ENCODE data around the gene YOD1.
"Not testable (repeated sequence)": the region's sequence is repeated elsewhere in the genome, so short reads cannot be mapped to it uniquely, and the experiment has no call there.

The YOD1 gene

DNA sequence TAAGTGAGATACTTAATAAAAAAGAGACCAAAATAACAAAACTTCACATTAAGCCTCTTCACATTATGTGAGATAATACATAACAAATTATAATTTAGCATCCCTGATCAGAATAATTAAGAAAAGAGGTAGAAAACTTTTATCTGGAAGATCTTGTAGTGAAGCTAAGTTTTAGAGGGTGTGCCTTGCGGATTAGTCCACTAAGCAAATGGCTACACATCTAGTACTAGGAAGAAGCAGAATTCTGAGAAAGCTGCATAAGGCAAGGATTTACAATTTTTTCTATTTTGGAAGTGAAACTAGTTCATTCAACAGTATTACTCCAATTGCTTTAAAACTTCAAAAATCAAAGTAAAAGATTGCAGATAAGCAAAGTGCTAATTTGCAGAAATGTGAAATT, 3.5 kb downstream of the YOD1 start:
- no peak for DNase-seq

- DNase-seq: no peak
Observed at GRCh38 chr1:207045453-207045852, 5.6 kb downstream of the YOD1 start.

DNA sequence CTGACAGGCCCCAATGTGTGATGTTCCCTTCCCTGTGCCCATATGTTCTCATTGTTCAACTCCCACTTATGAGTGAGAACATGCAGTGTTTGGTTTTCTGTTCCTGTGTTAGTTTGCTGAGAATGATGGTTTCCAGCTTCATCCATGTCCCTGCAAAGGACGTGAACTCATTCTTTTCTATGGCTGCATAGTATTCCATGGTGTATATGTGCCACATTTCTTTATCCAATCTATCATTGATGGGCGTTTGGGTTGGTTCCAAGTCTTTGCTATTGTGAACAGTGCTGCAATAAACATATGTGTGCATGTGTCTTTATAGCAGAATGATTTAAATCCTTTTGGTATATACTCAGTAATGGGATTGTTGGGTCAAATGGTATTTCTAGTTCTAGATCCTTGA, 9.6 kb downstream of the YOD1 start:
- DNase-seq: not testable (repeated sequence)

DNA sequence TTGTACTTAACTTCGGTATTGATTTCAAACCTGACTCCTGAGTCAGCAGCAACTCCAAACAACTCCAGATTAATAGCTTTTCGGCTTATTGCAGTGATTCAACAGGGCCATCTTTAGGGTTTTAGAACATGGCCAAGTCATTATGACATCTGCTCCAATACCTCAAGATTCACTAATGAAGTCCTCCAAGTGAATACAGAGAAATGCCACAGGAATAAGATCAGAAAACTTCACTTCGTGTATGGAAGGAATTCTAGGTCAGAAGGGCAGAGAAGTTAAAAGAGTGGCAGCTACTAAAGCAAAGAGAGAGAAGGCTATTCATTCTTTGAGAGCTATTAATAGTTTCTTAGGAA, 10.9 kb downstream of the YOD1 start:
- no peak for DNase-seq

- no peak for DNase-seq
Observed at GRCh38 chr1:207039380-207040180, 11.4 kb downstream of the YOD1 start.

GRCh38 chr1:207036865-207037264, 14.1 kb downstream of the YOD1 start:
- no peak for DNase-seq

- no peak for DNase-seq
Observed at GRCh38 chr1:207035877-207036551, 15.0 kb downstream of the YOD1 start.

DNA sequence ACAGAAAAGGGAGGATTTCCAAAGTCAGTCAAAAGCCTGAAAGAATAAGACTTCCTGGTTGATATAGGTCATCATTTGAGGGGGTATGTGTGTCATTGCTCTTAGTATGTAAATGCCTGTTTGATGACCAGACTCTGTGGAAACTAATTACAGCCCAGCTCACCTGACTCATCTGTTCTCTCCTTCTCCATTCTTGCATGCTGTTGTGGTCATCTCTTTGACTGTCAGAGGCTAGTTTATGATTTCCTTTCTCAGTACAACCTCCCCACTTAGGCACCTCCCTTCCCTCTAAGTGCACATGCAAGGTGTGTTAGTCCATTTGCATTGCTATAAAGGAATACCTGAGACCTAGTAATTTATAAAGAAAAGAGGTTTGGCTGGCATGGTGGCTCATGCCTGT, 16.0 kb downstream of the YOD1 start:
- no peak for DNase-seq

GRCh38 chr1:207034208-207034607, 16.8 kb downstream of the YOD1 start:
- DNase-seq: no peak

GRCh38 chr1:207033302-207033701, 17.7 kb downstream of the YOD1 start:
- DNase-seq: no peak

DNA sequence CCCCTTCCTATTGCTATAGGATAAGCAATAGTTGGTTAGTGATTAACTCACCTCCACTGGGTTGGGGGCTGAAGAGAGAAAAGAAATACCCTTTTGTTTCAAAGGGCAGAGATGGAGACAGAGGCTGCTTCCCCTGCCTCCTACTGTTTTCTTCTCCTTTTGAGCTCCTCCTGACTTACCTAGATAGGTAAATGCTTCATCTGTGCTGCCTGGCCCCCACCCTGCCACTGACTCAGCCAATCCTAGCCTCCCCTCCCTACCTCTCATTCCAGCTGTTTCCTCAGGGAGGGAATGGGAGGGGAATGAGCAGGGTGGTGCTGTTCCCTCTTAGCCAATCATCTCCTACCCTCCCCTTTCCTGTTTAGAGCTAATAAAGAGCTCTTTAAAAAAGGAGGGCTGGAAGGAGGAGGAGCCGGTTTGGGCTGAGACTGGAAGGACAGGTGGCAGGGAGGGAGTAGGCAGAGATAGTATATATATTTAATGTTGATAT, 18.4 kb downstream of the YOD1 start, which contains the start of gene C1orf116:
Gene C1orf116 (minus strand): TSS at position 229 of the 490 bp plus-strand sequence. CDS start 5,158 bp downstream, outside the sequence.
- DNase-seq: no peak

- DNase-seq: no peak
Observed at GRCh38 chr1:207031632-207032264, 19.3 kb downstream of the YOD1 start.

DNA sequence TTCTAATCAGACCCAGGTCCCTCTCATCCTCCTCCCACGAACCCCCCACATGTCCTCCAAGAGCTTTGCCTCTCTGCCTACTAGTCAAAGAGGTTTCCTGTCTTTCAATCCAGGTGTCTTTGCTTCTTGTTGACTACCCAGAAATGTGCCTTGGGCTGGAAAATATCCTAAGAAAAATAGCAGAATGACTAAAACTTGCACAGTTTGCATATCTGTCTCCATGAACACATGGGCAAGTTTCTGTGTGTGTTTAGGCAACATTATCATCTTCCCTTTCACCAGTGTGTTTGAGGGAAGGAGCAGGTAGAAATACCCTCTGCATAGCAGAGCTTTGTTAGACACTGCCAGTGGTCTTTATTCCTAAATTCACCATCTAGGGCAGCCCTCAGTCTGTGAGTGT, 20.0 kb downstream of the YOD1 start:
- DNase-seq: no peak

DNA sequence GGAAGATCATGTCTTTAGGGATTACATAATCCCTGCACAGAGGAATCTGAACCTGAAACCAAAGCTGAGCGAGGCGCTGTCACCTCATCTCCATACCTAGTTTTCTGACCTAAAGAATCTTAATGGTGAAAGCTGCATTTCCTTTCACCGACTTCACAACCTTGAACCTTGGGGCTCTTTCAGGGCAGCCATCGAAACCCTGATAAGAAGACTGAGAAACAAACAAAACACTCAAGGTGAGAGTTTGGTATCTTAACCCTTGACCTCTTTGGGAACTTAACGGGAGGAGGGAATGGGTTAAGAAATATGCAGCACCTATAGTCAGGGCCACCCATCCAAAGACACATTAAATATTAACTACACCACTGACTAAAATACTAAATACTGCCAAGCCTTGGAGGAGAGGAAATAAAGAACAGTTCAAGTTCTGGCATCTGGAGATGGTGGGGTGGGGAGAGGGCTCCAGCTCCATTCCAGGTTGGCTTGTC, 20.4 kb downstream of the YOD1 start:
- DNase-seq: no peak

DNA sequence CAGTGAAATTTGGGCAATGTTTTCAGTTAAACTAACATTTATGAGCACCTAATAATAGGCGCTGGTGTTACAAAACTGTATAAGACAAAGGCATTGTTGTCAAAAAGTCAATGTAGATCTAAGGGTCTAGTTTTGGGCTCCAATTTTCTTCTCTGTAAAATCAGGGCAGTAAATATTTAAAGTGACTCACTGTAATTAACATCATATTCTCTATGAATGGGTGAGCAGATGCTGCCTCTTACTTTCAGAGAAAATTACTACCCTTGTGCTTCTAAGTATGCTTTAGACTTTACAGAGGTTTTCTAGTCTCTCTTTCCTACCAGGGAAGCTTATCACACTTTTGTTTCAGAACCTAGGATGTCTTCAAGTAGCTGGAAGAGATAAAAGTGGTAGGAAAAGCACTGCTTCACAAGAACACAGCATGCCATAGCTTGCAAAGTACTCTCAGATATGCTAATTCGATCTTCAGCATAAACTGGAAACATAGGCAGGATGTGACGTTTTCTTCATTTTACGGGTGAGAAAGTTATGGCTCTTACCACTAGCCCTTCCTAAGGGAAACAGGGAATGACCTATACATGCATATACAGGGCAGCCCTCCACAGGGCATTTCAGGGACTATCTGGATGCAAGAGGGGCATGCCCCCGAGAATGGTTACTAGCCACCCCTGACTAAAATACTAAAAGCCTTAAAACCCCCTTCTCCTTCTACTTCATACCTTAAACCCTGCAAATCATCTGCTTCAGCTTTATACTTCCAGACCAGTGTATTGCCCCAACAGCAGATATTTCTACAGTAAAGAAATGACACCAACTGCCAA, 21.1 kb downstream of the YOD1 start:
- no peak for DNase-seq

GRCh38 chr1:207028884-207029650, 21.9 kb downstream of the YOD1 start:
- DNase-seq: no peak

DNA sequence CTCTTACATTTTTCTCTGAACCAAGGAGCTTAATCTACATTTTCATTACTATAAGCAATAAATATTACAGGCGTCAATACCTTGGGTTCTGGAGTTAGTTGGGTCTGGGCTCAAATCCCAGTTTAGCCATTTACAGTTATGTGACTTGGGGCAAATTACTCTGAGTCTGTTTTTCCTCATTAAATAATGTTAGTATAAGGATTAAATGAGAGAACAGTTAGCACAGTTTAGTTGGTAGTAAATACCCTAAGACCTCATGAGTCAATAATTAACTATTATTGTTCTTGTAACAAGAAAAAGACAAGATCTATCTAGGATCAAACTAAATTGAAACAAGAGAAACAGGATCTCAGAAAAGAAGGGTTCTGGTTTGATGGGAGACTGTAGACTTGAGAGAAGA, 23.1 kb downstream of the YOD1 start:
- no peak for DNase-seq

DNA sequence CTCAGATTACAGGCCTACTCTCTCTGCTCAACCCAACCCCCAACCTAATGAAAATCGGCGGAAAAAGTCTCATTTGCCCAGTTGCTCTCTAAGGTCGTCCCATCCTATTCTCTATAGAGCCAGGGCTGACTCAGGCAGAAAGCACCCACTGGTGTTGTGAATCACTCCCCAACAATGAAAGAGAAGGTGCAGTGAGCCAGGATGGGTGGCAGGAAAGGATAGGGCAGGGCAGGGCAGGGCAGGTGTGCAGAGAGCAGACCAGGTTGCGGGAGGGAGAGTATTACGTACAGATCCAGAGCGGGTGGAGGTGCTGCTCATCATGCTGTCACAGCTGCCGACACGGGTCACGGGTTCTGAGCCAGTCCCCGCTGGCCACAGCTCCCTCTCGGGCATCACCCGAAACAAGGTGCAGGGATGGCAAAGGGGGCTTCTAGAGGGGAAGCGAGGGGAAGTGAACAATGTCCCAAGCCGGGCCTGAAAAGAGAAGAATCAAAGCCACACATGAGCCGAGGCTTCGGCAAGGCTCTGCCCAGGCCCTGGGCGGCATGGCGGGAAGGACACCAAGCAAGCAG, 23.7 kb downstream of the YOD1 start:
- no peak for DNase-seq

GRCh38 chr1:207026104-207026534, 24.9 kb downstream of the YOD1 start:
- DNase-seq: no peak

- no peak for DNase-seq
Observed at GRCh38 chr1:207025146-207025880, 25.7 kb downstream of the YOD1 start.
